ENCODE results near the gene DIO2.

The DIO2 gene

DNA sequence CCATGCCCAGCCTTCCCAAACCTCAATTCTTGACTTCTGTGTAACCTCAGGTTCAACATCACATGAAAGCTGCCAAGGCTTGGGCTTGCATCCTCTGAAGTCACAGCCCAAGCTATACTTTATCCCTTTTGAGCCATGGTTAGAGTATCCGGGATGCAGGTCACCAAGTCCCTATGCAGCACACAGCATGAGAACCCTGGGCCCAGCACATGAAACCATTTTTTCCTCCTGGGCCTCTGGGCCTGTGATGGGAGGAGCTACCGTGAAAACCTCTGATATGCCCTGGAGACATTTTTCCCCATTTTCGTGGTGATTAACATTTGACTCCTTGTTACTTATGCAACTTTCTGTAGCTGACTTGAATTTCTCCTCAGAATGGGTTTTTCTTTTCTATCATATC is 25.8 kb upstream of the DIO2 start:
- TF ChIP-seq RARB (CRISPR knock-in tag; IDR thresholded peaks at IDR 0.05) (no peak), ZNF70 (CRISPR knock-in tag; IDR thresholded peaks at IDR 0.05) (no peak), ZFP3 (CRISPR knock-in tag; IDR thresholded peaks at IDR 0.05) (no peak), ARNTL (CRISPR knock-in tag; IDR thresholded peaks at IDR 0.05; ENCODE audit: borderline replicate concordance, low read depth) (no peak), ZC3H10 (CRISPR knock-in tag; IDR thresholded peaks at IDR 0.05) (no peak), PATZ1 (CRISPR knock-in tag; IDR thresholded peaks at IDR 0.05; ENCODE audit: borderline replicate concordance) (no peak), TOX (CRISPR knock-in tag; IDR thresholded peaks at IDR 0.05; ENCODE audit: borderline replicate concordance) (no peak), TCF4 (CRISPR knock-in tag; IDR thresholded peaks at IDR 0.05; ENCODE audit: borderline replicate concordance) (no peak)
- no peak for ATAC-seq

DNA sequence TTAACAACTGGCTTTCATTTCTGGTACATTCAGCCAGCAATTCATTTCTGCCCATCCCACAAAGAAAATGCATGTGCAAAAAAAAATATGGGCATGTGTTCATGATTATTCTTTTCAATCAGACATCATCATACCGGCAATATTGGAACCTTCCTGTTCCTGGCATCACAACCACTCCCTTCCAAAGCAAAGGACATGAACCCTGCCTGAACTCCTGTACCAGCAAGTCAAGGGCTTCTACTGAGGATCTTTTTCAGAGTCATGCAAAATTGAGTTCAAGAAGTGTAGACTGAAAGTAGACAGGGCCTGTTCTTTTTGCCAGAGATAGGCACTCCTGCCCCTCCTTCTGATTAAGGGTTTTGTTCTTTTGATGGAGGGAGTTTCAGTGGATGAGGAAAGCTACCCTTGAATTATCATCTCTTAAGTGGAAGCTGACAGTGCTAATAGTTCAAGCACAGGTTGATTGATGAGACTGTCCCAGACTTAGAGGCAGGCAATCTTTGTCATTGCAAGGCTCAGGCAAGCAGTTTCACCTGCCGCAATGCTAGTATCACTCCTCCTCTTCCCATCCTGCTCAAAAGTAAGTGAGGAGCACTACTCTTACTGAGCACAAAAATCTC is 22.3 kb upstream of the DIO2 start:
- ATAC-seq = no peak
- TF ChIP-seq TOX (CRISPR knock-in tag; IDR thresholded peaks at IDR 0.05; ENCODE audit: borderline replicate concordance) = no peak
- TF ChIP-seq SNAI2 (CRISPR knock-in tag; IDR thresholded peaks at IDR 0.05) = no peak
- no peak for TF ChIP-seq ARNTL (CRISPR knock-in tag; IDR thresholded peaks at IDR 0.05; ENCODE audit: borderline replicate concordance, low read depth)
- TF ChIP-seq ZFP3 (CRISPR knock-in tag; IDR thresholded peaks at IDR 0.05) = no peak
- no peak for TF ChIP-seq TCF4 (CRISPR knock-in tag; IDR thresholded peaks at IDR 0.05; ENCODE audit: borderline replicate concordance)
- TF ChIP-seq CSRNP3 (CRISPR knock-in tag; IDR thresholded peaks at IDR 0.05) = no peak
- TF ChIP-seq BACH2 (CRISPR knock-in tag; IDR thresholded peaks at IDR 0.05; ENCODE audit: borderline replicate concordance) = no peak
- no peak for TF ChIP-seq ZNF8 (CRISPR knock-in tag; IDR thresholded peaks at IDR 0.05)
- TF ChIP-seq ZNF565 (CRISPR knock-in tag; conservative IDR thresholded peaks at IDR 0.05; ENCODE audit: low read depth) = no peak
- no peak for TF ChIP-seq OSR1 (CRISPR knock-in tag; IDR thresholded peaks at IDR 0.05)

GRCh38 chr14:80231702-80232101 is 20.4 kb upstream of the DIO2 start:
- TF ChIP-seq CSRNP3 (CRISPR knock-in tag; IDR thresholded peaks at IDR 0.05) (no peak), RARB (CRISPR knock-in tag; IDR thresholded peaks at IDR 0.05) (no peak), ZFP3 (CRISPR knock-in tag; IDR thresholded peaks at IDR 0.05) (no peak), ZNF565 (CRISPR knock-in tag; conservative IDR thresholded peaks at IDR 0.05; ENCODE audit: low read depth) (no peak), SNAI2 (CRISPR knock-in tag; IDR thresholded peaks at IDR 0.05) (no peak), OSR1 (CRISPR knock-in tag; IDR thresholded peaks at IDR 0.05) (no peak), PATZ1 (CRISPR knock-in tag; IDR thresholded peaks at IDR 0.05; ENCODE audit: borderline replicate concordance) (no peak), ZNF8 (CRISPR knock-in tag; IDR thresholded peaks at IDR 0.05) (no peak), ISL1 (CRISPR knock-in tag; IDR thresholded peaks at IDR 0.05) (no peak), GLIS3 (CRISPR knock-in tag; IDR thresholded peaks at IDR 0.05) (no peak), TCF4 (CRISPR knock-in tag; IDR thresholded peaks at IDR 0.05; ENCODE audit: borderline replicate concordance) (no peak), TOX (CRISPR knock-in tag; IDR thresholded peaks at IDR 0.05; ENCODE audit: borderline replicate concordance) (no peak), CSDC2 (CRISPR knock-in tag; IDR thresholded peaks at IDR 0.05) (no peak), PPARA (CRISPR knock-in tag; IDR thresholded peaks at IDR 0.05; ENCODE audit: borderline replicate concordance) (no peak), ZNF70 (CRISPR knock-in tag; IDR thresholded peaks at IDR 0.05) (no peak), ESRRG (CRISPR knock-in tag; IDR thresholded peaks at IDR 0.05) (no peak), ARNTL (CRISPR knock-in tag; IDR thresholded peaks at IDR 0.05; ENCODE audit: borderline replicate concordance, low read depth) (no peak), ZFP30 (CRISPR knock-in tag; IDR thresholded peaks at IDR 0.05) (no peak)
- TF ChIP-seq, protein P1, sequence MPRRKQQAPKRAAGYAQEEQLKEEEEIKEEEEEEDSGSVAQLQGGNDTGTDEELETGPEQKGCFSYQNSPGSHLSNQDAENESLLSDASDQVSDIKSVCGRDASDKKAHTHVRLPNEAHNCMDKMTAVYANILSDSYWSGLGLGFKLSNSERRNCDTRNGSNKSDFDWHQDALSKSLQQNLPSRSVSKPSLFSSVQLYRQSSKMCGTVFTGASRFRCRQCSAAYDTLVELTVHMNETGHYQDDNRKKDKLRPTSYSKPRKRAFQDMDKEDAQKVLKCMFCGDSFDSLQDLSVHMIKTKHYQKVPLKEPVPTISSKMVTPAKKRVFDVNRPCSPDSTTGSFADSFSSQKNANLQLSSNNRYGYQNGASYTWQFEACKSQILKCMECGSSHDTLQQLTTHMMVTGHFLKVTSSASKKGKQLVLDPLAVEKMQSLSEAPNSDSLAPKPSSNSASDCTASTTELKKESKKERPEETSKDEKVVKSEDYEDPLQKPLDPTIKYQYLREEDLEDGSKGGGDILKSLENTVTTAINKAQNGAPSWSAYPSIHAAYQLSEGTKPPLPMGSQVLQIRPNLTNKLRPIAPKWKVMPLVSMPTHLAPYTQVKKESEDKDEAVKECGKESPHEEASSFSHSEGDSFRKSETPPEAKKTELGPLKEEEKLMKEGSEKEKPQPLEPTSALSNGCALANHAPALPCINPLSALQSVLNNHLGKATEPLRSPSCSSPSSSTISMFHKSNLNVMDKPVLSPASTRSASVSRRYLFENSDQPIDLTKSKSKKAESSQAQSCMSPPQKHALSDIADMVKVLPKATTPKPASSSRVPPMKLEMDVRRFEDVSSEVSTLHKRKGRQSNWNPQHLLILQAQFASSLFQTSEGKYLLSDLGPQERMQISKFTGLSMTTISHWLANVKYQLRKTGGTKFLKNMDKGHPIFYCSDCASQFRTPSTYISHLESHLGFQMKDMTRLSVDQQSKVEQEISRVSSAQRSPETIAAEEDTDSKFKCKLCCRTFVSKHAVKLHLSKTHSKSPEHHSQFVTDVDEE (CRISPR knock-in tag; IDR thresholded peaks at IDR 0.05) = no peak
- TF ChIP-seq, protein P2, sequence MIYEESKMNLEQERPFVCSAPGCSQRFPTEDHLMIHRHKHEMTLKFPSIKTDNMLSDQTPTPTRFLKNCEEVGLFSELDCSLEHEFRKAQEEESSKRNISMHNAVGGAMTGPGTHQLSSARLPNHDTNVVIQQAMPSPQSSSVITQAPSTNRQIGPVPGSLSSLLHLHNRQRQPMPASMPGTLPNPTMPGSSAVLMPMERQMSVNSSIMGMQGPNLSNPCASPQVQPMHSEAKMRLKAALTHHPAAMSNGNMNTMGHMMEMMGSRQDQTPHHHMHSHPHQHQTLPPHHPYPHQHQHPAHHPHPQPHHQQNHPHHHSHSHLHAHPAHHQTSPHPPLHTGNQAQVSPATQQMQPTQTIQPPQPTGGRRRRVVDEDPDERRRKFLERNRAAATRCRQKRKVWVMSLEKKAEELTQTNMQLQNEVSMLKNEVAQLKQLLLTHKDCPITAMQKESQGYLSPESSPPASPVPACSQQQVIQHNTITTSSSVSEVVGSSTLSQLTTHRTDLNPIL (CRISPR knock-in tag; IDR thresholded peaks at IDR 0.05; ENCODE audit: low read depth) = no peak
- ATAC-seq = no peak

Measured in SK-N-SH treated with all-trans-retinoic acid at 6 μM for 48 hours (cell line).